H1 (cell line): ENCODE measurements around the gene GMEB2.

Source experiments
- CBX5 ChIP-seq: fragments of 300-800, 300-1000 bp; sonication (generic); IDR thresholded peaks from 2 replicates; pipeline ENCODE4 v1.7.1; 2016; ENCODE audit warnings: antibody characterized with exemption, low read length, low read depth
- CTCF ChIP-seq, 3 experiments: IDR thresholded peaks; 1 replicate in 2 of 3; 2 replicates in 1 of 3; pipeline versions ENCODE4 v1.5.1 to v1.6.1; 2011; ENCODE audit warnings: low read length in 3 of 3, mild to moderate bottlenecking in 3 of 3, inconsistent platforms in 2 of 3, low read depth in 1 of 3, moderate library complexity in 1 of 3; ENCODE audit not compliant: insufficient read depth in 1 of 3; ENCODE audit errors: control extremely low read depth in 1 of 3
- FOSL1 ChIP-seq: IDR thresholded peaks from 2 replicates; pipeline ENCODE4 v1.6.1; 2011; ENCODE audit warnings: mild to moderate bottlenecking, low read depth, low read length, moderate library complexity; ENCODE audit not compliant: insufficient read depth
- GABPA ChIP-seq: IDR thresholded peaks from 2 replicates; pipeline ENCODE4 v1.6.1; 2011; ENCODE audit warnings: mild to moderate bottlenecking, low read length, moderate library complexity, borderline replicate concordance; ENCODE audit not compliant: insufficient read depth
- JUND ChIP-seq: IDR thresholded peaks from 2 replicates; pipeline ENCODE4 v1.6.1; 2011; ENCODE audit warnings: mild to moderate bottlenecking, improper control_type of control experiment, low read length
- MAFK ChIP-seq: IDR thresholded peaks from 2 replicates; pipeline ENCODE4 v1.6.1; 2012; ENCODE audit warnings: low read depth, mild to moderate bottlenecking, improper control_type of control experiment, low read length
- POLR2A ChIP-seq, 2 experiments: IDR thresholded peaks; 1 replicate in 1 of 2; 2 replicates in 1 of 2; pipeline ENCODE4 v1.6.1; 2011; ENCODE audit warnings: low read depth in 2 of 2, low read length in 2 of 2, mild to moderate bottlenecking in 2 of 2; ENCODE audit errors: control extremely low read depth in 1 of 2
- POLR2AphosphoS5 ChIP-seq: IDR thresholded peaks from 2 replicates; pipeline ENCODE4 v1.6.1; 2011; ENCODE audit warnings: low read depth, low read length
- RBBP5 ChIP-seq: IDR thresholded peaks from 2 replicates; pipeline ENCODE4 v1.7.1; 2012; ENCODE audit warnings: low read depth, mild to moderate bottlenecking, inconsistent platforms, low read length, moderate library complexity, borderline replicate concordance

GRCh38 chr20:63640086-63640485 lies 13.2 kb upstream of the GMEB2 start:
- TF ChIP-seq CTCF (IDR thresholded peaks at IDR 0.05; ENCODE audit: control extremely low read depth in 1 of 3, insufficient read depth in 1 of 3, low read depth in 1 of 3, low read length in 3 of 3): no peak
- no peak for TF ChIP-seq GABPA
- no peak for TF ChIP-seq POLR2A (IDR thresholded peaks at IDR 0.05; ENCODE audit: control extremely low read depth in 1 of 2, low read depth in 2 of 2, low read length in 2 of 2)
- no peak for TF ChIP-seq CBX5
- TF ChIP-seq POLR2AphosphoS5: no peak
- no peak for TF ChIP-seq MAFK
- no peak for TF ChIP-seq RBBP5
- no peak for TF ChIP-seq FOSL1
- no peak for TF ChIP-seq JUND
